ENCODE measurements around the gene TSPAN7. TPM values are rescaled to one million over a fixed set of nuclear protein-coding genes. Genes with fewer than 3 reads are reported as not detected.

Gene TSPAN7
- total and polyA plus RNA-seq, 9 of the 15 experiments (the other 6 are each of a cell fraction or from before 2014, with no cell fraction given), result 0.07 to 0.29 (median 0.12) TPM; not detected in 1

- intact Hi-C loops (cut with micrococcal nuclease), result no loop called here
- BruUV-seq (replicated peaks), result no TSS peak
- FAIRE-seq (no peak), ATAC-seq (no peak), DNase-seq (ENCODE audit: extremely low read depth in 1 of 4, low spot score in 3 of 4) (no peak)
- H3K36me3 ChIP-seq (ENCODE audit: control insufficient read depth, insufficient read depth, low read length), result no peaks in the 10 kb centered on the region
- peak overlapping the region; percentile 54; the same call in 1 of the 2 replicates for H3K4me2 ChIP-seq (ENCODE audit: insufficient read depth, low read length)
- WGBS (ENCODE audit: insufficient coverage, low coverage, missing lambda C conversion rate), result 88% methylated on average over 2 of the region's 2 CpGs
- ChIA-PET CTCF (ENCODE audit: low intra/inter-chr PET ratio) (no interaction called here), POLR2A (no interaction called here)
- in situ Hi-C loops (cut with MboI), result no loop called here
- peak overlapping the region; percentile 92 for H3K27ac ChIP-seq (ENCODE audit: extremely low read depth, low read depth, low read length)
- no peaks in the 10 kb centered on the region for H3K27me3 ChIP-seq (ENCODE audit: control insufficient read depth in 2 of 2, insufficient read depth in 2 of 2, low read length in 2 of 2)
- H4K20me1 ChIP-seq (replicated peaks; ENCODE audit: control insufficient read depth, insufficient read depth, low read length), result no peaks in the 10 kb centered on the region
- H3K9me3 ChIP-seq (replicated peaks; ENCODE audit: control insufficient read depth, insufficient read depth, low read depth, low read length), result no peaks in the 10 kb centered on the region
- H3K4me3 ChIP-seq, result no peak overlapping the region
- peak overlapping the region; percentile 85 for H2AFZ ChIP-seq (ENCODE audit: low read depth, low read length)
- no peaks in the 10 kb centered on the region for H3K9me1 ChIP-seq (ENCODE audit: control insufficient read depth, insufficient read depth, low read length)
- no peaks in the 10 kb centered on the region for H3K79me2 ChIP-seq (ENCODE audit: control insufficient read depth, insufficient read depth, low read length)
- H3K9ac ChIP-seq (ENCODE audit: insufficient read depth in 1 of 2, low read depth in 2 of 2, low read length in 2 of 2), result peak overlapping the region in 1 of 2 experiments; percentile 60; a peak in 2 of 4 replicates
- peaks cover 20 to 53% of the 10 kb centered on the region in 2 experiments; a peak in 4 of 5 replicates for H3K4me1 ChIP-seq (replicated peaks in 1 of 2; ENCODE audit: control insufficient read depth in 2 of 2, insufficient read depth in 2 of 2, low read length in 2 of 2)
- TF ChIP-seq ASH1L (IDR thresholded peaks at IDR 0.05; ENCODE audit: borderline replicate concordance, low read depth, partially characterized antibody) (no peak), TSHZ1 (CRISPR knock-in tag; IDR thresholded peaks at IDR 0.05) (no peak), FIP1L1 (IDR thresholded peaks at IDR 0.05; ENCODE audit: low read depth, low read length, poor library complexity, severe bottlenecking) (no peak), ZNF518B (CRISPR knock-in tag; IDR thresholded peaks at IDR 0.05) (no peak), DNMT1 (IDR thresholded peaks at IDR 0.05) (no peak), SMAD3 (CRISPR knock-in tag; conservative IDR thresholded peaks at IDR 0.05) (no peak), FOXK1 (CRISPR knock-in tag; IDR thresholded peaks at IDR 0.05; ENCODE audit: borderline replicate concordance) (no peak), HMBOX1 (IDR thresholded peaks at IDR 0.05) (no peak), JUNB (CRISPR knock-in tag; conservative IDR thresholded peaks at IDR 0.05) (no peak), HNRNPLL (IDR thresholded peaks at IDR 0.05; ENCODE audit: low read depth, low read length, poor library complexity, severe bottlenecking) (no peak), BCL6 (CRISPR knock-in tag; IDR thresholded peaks at IDR 0.05) (no peak), PTBP1 (IDR thresholded peaks at IDR 0.05; ENCODE audit: low read depth, low read length) (no peak), NFYB (IDR thresholded peaks at IDR 0.05; ENCODE audit: extremely low read depth, insufficient read length) (no peak)
Measured at GRCh38 chrX:38651625-38652601, 90.6 kb downstream of the TSPAN7 start.
